Pulmonary artery endothelial cell (primary cell): ENCODE data around the gene PRTN3. TPM values are rescaled to one million over a fixed set of nuclear protein-coding genes. Genes with fewer than 3 reads are reported as not detected.
A peak's percentile ranks its signal among the peaks of the same experiment; 100 is the strongest.

ENCODE experiments used
- DNase-seq: peaks from one replicate; pipeline ENCODE4 v3.0.0-alpha.2; 2011; ENCODE audit warnings: low read depth, low spot score
- total RNA-seq: library from RNA; depleted of rRNA; stranded (reverse); fragments of >200 nt; gene quantifications from 2 replicates; pipeline ENCODE4 v1.2.3, GENCODE V29; 2014

PRTN3 gene, protein sequence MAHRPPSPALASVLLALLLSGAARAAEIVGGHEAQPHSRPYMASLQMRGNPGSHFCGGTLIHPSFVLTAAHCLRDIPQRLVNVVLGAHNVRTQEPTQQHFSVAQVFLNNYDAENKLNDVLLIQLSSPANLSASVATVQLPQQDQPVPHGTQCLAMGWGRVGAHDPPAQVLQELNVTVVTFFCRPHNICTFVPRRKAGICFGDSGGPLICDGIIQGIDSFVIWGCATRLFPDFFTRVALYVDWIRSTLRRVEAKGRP
- total RNA-seq: not detected in 2 replicates

DNA sequence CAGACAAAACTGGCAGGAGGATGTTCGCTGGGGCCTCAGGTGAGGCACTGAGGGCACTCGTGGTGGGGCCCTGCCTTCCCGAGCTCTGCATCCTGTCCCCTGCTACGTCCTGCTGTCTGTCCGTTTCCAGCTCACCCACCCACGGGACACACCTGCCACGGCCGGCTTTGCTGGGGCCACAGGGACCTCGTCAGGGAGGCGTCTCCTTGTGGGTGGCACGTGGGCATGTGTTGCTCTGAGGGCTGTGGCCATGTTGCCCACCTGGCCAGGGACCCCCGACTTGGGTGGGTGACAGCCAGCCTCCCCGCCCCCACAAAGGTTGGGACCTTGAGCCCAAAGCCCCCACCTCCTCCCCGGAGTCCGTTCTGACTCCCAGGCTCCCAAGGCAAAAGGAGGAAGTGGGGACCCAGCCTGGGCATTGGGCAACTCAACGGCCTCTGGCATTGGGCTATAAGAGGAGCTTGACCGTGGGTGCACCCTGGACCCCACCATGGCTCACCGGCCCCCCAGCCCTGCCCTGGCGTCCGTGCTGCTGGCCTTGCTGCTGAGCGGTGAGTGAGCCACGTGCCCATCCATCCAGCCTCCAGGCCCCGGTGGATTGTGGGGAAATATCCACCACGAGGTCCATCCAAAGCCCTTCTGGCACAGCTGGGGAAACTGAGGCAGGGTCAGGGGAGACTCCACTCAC is at the start of gene PRTN3:
Gene PRTN3, plus strand, starts transcription at position 481 of the 688 bp plus-strand sequence. Its CDS starts 10 bp downstream, at position 491.
- DNase-seq: no peak

DNA sequence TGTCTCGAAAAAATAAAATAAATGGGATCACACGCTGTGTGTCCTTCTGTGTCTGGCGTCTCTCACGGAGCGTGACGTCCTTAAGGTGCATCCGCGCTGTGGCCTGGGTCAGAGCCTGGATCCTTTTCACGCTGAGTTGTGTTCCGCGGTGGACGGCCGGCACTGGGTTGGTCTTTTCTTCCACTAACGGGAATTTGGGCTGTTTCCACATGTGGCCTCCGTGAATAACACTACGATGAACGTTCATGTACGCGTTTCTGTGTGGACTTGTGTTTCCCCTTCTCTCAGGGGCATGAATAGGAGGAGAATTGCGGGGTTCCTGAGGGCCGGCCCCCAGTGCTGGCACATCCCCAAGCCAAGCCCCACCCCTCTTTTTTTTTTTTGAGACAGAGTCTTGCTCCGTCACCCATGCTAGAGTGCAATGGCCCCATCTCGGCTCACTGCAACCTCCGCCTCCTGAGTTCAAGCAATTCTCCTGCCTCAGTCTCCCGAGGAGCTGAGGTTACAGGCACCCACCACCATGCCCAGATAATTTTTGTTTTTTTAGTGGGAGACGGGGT is 49.7 kb upstream of the PRTN3 start:
- no peak for DNase-seq

DNA sequence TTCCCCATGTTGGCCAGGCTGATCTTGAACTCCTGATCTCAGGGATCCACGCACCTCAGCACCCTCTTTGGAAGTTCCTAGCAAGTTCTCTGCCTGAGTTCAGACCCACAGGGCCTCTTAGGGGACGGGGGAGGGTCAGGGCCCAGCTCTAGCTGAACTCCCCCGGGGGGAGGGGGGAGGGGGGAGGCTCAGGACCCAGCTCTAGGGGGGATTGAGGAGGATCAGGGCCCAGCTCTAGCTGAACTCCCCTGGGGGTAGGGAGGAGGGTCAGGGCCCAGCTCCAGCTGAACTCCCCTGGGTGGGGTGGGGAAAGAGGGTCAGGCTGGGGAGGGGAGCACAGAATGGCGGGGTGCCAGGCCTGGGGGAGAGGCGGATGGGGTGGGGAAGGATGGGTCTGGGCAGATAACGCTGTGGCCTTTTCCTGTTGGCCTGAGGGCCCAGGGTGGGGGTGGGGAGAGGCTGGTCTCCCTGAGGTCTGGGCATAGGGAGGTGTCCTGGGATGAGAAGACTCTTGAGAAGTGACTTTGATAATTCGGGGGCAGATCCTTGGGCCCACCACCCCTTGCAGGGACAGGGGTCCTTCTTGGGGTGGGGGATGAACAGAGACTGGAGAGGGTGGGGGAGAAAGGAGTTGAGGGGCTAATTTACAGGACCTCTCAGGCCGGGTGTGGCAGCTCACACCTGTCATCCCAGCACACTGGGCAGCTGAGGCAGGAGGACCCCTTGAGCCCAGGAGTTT is 49.1 kb upstream of the PRTN3 start:
- DNase-seq: no peak

DNA sequence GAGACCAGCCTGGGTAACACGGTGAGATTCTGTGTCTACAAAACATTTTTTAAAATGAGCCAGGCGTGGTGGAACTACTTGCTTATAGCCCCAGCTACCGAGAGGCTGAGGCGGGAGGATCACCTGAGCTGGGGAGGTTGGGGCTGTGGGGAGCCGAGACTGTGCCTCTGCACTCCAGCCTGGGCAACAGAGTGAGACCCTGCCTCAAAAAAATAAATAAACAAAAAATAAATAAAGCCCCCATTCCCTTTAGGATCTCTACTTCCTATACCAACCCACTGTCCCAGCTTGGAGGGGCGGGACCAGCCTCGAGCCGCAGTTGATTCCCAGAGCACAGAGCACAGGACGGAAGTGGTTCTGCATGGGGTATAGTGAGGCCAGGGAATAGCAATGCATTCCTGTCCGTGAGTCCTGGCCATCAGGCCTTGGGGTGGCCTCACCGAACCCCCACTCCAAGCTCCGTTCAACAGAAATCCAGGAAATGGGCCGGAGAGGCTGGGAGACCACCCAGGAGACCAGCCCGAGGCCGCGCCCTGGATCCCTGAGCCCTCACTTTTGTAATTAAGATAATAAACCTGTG is 48.4 kb upstream of the PRTN3 start:
- no peak for DNase-seq

DNA sequence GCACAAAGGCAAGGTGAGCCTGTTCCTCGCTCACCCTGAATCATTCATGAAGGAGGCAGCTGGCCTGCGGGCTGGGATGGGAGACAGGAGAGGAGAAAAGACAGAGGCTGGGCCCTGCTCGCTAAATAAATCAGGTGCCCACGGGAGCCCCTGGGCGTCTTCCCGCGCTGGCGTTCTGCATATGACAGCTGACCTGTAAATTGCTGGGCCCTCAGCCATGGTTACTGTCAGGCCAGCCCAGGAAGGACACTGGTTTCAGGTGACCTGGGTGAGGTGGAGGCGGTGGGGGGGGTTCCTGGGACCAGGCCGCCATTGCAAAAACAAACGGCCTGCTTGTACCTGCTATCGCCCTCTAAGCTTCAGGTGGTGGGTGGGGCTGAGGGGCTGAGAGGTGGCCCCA is 47.0 kb upstream of the PRTN3 start:
- no peak for DNase-seq

DNA sequence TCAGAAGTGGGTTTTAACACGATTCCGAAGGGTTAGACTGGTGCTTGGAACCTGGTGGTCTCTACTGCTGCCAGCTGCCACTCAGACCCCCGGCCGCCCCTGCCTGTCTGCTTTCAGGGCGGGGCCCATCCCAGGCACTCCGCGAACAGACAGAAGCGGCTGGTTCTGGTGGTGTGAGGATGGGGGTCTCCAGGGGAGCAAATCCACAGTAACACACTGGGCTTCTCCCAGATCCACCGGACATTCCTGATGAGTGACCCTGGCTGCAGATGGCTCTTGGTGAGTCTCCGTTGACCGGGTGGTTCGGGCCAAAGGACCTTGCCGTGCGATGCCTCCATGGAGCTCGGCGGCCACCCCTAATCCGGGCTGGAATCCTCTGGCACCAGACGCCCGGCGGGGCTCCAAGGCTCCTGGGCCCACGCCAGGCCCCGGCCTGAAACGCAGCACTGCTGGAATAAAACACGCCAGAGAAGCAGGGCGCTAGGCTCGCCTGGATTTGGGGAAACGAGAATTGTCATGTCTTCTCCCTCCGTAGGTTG is 45.7 kb upstream of the PRTN3 start:
- no peak for DNase-seq

DNA sequence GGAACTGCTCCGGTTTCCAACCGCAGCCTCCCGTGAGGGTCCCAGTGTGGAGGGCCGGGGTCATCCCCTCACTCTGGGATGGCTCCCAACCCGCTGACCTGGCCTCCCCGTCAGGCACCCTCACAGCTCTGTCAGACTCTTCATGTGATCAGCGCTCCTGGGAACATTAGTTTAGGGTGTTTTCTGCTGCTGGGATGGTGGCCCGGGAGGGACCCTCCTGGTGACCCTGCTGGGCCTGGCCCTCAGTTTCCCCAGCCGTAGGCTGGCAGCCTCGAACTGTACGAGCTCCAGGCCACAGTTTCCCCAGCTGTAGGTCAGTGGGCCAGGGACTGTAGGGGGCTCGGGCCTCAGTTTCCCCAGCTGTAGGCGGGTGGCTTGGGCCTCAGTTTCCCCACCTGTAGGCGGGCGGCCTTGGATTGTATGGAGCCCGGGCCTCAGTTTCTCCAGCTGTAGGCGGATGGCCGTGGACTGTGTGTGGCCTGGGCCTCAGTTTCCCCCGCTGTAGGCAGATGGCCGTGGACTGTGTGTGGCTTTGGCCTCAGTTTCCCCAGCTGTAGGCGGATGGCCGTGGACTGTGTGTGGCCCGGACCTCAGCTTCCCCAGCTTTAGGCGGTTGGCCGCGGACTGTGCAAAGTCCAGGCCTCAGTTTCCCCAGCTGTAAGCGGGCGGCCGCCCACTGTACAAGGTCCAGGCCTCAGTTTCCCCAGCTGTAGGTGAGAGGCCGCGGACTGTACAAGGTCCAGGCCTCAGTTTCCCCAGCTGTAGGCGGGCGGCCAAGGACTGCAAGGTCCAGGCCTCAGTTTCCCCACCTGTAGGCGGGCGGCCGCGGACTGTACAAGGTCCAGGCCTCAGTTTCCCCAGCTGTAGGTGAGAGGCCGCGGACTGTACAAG is 44.9 kb upstream of the PRTN3 start:
- no peak for DNase-seq

DNA sequence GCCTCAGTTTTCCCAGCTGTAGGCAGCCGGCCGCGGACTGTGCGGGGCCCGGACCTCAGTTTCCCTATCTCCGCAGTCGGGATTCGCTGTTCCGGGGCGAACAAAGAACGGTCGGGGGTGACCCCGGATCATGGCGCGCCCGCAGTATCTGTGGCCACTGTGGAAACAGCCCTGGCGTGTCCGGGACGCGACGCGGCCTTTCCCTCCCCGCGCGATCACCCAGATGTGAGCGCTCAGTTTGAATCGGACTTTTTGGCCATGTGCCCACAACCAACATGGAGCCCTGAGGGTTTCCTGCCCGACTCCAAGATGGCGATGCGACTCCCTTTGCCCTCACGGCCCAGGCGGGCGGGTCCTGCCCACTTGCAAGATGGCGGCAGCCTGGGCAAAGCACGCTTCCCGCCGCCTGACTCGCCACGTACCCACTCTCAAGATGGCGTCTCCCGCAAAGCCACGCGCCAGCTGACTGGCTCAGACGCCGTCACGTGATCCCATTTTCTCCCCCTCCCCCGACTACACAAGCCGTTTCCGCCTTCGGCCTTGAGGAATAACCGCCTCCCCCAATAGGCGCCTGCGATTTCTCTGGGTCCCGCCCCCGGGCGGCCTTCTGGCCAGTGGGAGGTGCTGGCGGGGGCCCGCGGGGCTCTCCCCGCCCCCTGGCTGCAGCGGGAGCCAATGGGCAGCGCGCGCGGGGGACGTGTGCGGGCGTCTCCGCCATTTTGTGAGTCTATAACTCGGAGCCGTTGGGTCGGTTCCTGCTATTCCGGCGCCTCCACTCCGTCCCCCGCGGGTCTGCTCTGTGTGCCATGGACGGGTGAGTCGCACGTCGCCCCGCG is 43.9 kb upstream of the PRTN3 start, which contains the start of gene PTBP1:
Gene PTBP1, plus strand, starts transcription at position 761 of the 836 bp plus-strand sequence. Its CDS starts 46 bp downstream, at position 807.
- DNase-seq: peak; percentile 100

DNA sequence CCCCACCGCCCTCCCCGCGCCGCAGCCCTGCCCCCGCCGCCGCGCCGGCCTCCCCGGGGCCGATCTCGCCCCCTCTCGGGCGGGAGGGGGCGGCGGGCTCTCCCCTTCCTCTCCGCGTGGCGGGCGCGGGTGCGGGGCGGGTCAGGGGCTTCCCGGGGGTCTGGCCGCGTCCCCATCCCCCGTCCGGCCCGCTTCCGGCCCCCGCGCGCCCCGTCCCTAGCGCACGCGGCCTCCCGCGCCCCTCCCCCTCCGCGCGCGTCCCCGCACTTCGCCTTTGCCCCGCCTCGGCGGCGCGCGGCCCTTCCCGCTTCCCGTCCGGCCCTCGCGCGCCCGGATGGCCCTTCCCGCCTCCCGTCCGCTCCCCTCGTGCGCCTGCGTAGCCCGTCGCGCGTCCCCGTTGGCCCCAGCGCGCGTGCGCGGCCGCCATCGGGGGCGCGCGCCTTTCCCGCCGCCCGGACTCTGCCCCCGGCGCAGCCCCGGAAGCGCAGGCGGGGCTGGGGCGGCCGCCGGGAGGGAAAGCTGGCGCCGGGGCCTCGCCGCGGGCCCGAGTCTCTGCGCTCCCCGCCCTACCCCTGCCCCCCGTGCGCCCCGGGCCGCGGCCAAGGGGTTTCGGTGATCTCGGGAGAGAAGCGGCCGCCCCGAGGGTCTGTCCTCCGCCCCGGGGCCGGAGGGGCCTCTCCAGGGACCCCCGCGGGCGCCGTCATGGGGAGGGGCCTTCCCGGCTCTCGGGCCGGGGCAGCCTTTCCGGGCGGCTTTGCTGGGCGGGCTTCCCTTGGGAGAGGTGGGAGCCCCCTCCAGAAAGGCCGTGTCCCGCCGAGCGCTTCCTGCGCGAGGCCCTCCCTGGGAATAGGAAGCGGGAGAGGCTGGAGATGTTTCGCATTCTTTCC is 43.0 kb upstream of the PRTN3 start:
- DNase-seq: peak; percentile 49

DNA sequence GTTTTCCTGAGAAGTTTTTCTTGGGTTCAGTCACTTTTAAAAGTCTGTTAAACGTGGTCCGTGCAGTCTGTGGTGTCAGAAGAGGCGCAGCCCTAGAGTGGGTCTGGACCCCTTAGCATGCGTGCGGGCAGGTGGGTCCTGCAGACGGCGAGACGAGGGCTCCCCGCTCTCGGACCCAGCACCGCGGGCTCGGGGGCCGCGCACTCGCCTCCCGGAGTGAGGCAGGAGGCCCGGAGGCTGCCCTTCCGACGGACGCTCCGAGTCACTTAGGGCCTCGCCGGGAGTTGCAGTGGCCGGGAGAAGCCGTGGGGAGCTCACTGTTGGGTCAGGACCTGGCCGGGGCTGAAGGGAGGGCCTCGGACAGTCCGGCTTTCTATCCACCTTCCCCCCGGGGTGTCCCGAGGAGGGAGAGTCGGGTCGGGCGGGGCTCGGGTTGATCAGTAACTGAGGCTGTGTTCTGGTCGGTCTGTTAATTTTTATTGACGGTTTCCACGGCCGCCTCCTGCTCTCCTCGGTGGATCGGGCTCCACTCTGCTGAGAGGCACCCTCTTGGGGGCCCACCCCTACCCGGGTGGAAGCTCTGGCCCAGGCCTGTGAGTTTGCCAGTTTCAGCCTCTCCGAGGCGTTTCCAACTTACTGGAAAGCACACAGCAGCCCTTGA is 42.3 kb upstream of the PRTN3 start:
- DNase-seq: no peak

DNA sequence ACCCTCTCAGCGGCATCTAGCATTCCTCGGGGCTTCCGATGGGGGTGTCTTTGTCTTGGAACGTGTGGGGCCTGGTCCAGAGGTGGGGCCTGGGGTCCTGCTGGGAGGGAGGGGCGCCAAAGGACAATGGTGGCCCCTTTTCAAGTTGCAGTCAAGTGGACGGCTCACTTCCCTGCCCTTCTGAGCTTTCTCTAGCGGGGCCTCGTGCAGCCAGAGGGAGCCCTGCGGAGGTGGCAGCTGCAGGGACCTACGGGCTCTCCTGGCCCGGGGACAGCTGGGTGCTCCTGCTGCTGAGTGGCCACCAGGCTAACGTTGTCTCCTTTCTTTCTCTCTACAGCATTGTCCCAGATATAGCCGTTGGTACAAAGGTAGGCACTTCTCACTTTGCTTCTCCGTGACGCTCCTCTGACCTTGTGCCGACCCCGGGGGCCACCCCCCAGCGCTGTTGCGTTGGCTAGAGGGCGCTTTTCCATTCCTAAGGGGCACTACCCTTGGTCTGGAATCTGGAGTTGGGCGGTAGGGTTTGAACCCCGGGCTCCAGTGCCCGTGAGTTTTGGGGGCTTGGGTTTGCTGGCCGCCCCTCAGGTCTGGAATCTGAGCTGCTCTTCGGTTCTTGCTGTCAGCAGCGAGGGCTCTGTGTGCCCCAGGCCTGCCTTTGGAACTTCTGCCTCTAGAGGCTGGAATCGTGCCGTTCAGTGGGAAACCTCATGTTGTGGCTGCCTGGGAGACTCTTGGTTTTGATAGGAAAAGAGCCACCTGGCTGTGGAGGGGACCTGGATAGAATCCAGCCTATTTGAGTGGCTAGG is 41.5 kb upstream of the PRTN3 start:
- no peak for DNase-seq

DNA sequence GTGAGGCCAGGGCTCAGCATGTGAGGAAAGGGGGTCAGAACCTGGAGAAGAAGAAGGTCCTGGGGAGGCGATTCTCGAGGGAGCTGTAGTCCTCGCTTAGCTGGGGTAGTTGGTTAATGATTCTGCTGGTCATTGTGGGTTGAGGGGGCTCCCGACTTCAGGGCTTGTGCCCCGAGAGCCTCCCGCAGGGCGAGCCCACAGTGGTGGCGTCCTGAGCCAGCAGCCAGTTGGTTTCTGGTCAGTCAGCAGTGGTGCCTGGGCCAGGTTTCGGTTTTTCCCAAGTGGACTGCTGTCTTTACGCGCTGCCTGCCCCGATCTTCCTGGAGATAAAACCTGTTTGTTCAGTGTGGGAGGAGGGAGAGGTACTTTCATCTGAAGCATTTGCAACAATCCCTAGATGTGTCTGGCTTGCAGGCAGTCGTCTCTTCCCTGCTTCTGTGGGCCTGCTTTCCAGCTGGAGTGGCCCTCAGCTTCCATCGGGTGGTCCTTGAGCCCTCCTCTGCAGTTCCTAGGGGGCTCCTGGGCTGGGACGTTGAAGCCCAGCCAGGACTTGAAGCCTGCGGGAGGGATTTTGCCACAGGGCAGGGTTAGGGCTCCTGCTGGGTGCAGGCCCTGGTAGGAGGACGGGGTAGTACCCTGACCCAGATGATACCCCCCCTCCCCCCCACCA is 40.3 kb upstream of the PRTN3 start:
- no peak for DNase-seq

DNA sequence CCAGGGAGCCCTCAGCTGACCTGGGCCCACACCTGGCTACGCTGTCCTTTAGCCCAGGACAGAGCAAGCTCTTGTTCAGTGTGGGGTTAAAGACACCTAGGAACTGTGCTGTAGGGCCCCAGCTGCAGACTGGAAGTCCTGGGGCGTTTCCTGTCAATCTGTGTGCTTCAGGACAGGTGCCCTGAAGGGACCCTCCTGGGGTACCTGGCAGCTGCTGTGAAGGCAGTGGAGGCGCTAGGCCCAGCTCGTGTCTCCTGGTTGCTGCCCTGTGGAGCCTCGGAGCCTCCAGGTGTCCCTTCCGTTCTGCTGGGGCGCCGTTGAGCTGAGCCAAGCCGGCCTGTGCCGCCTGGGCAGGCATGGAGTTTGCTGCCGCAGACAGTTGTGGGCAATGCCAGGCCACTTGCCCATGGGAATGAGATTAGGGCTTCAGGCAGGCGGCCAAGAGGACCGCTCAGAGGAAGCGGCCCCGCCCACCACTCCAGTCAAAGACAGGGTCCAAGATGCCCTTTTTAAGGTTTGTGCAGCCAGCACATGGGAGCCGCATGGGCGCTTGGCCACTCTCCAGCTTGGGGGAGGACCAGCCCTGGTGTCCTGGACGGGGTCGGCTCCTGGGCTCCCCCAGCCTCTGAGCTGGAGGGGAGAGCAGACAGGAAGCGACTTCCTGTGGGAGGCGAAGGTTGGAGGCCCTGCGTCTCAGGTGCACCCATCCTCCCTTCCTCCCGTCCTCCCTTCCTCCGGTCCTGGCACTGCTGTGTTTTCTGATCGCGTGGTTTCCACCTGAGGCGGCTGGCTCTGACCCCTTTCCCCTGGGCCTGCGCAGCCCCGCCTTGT is 39.6 kb upstream of the PRTN3 start:
- no peak for DNase-seq

DNA sequence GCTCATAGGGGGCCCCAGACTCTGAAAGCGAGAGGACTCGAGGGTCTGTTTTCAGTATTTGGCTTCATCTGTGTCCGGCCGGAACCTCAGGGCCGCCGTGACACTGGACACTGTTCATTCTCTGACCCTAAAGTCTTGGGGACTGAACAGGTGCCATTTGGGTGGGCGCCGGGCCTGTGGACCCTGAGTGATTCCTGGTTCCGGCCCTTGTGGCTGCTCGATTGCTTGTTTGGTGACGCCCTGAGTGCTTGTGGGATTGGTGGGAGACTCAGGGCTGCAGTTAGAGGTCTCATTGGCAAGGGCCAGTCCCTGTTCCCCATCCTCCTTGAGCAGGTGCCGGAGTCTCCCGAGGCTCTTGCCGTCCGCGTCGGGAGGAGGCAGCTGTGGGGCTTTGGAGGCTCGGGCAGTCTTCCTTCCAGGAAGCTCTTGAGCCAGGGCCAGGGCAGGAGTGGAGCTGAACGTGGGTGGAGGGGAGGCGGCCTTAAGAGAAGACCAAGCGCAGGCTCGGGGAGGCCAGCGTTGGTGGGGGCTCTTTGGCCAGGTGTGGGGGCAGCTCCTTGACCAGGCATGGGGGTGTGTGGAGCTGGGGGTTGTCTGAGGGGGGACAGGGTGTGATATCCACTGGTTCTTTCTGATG is 38.8 kb upstream of the PRTN3 start:
- no peak for DNase-seq

DNA sequence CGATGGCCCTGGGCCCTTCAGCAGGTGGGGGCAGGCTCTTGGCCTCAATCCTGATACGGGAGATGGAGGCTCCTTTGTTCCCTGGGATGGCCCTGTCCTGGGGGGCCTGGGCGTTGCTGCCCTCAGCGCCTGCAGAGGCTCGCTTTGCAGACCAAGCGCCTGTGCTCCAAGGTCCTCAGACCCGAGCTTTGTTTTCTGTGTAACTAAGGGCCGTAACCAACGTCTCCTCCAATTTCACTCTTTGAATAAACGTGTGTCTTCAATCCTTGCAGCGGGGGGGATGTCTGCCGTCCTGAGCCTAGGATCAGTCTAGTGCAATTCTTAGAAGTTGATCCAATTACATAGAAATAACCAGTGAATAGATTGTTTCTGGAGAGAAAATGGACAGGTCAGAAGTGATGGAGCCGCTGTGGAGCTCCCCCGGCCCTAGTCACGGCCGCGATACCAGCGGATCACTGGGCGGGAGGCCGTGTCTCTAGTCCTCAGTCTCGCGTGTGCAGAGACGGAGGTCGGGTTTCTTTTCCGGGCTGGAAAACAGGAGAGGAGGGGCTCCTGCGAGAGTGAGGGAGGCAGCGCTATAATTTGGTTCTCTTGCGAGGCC is 38.2 kb upstream of the PRTN3 start:
- no peak for DNase-seq
